Progenitor cell of endocrine pancreas (in vitro differentiated cells): Measurements from ENCODE around the gene HVCN1. TPM values are rescaled to one million over a fixed set of nuclear protein-coding genes. Genes with fewer than 3 reads are reported as not detected.
A peak's percentile ranks its signal among the peaks of the same experiment; 100 is the strongest.

Experiments used
- DNase-seq: peaks from one replicate; pipeline ENCODE4 v3.0.0; 2021; ENCODE audit warnings: low spot score; ENCODE audit not compliant: unreplicated experiment
- H3K27ac Mint-ChIP-seq: 2 replicates; pipeline ENCODE4 v1.8.0; 2021; ENCODE audit warnings: mild to moderate bottlenecking, moderate library complexity, mixed read lengths
- H3K27me3 Mint-ChIP-seq: 2 replicates; pipeline ENCODE4 v1.8.0; 2021; ENCODE audit warnings: mixed read lengths
- H3K36me3 Mint-ChIP-seq: 2 replicates; pipeline ENCODE4 v1.8.0; 2022; ENCODE audit warnings: mixed read lengths; ENCODE audit not compliant: insufficient read depth
- H3K4me1 Mint-ChIP-seq: 2 replicates; pipeline ENCODE4 v1.8.0; 2021; ENCODE audit warnings: low read depth, mixed read lengths
- H3K4me3 Mint-ChIP-seq: 2 replicates; pipeline ENCODE4 v1.8.0; 2021; ENCODE audit warnings: low read depth, mild to moderate bottlenecking, moderate library complexity, mixed read lengths
- H3K9me3 Mint-ChIP-seq: 2 replicates; pipeline ENCODE4 v1.8.0; 2021; ENCODE audit warnings: low read depth, mixed read lengths
- total RNA-seq: library from RNA; stranded (reverse); gene quantifications from 2 replicates; pipeline ENCODE4 v1.2.1, GENCODE V29; 2021
- TF ChIP-seq, protein P1 (sequence below): fragments of 200-600 bp; sonication (generic); IDR thresholded peaks from one replicate; pipeline ENCODE4 v1.5.0; 2021; ENCODE audit warnings: antibody characterized with exemption, mild to moderate bottlenecking; ENCODE audit not compliant: unreplicated experiment

The HVCN1 gene
- total RNA-seq, 1 donor from 2014 or later = 4.2 TPM

DNA sequence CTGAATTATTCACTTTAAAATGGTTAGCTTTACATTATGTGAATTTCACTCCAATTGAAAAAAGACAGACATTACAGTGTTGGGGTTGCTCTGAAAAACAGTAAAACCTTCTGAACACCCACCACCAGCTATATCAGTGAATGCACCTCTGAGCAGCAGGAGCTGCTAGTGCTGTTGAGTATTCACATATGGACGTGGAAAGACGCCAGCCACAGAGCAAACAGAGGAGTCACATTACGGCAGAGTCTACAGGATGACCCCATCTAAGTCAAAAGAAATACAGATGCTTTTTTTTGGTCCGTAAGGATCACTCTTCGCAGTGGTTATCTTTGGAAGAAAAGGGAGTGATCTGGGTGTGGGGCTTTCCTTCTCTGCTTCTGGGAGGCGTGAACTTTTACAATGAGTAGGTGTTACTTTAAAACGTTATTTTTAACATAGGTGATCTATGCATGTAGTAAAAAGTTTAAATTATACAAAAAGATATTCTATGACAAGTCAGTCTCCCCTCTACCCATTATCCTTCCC is 4.5 kb downstream of the HVCN1 start:
- DNase-seq = no peak
- Mint-ChIP-seq H3K36me3 (no peaks in the 10 kb centered on the region), H3K27ac (no peak overlapping the region), H3K9me3 (no peaks in the 10 kb centered on the region), H3K4me1 (peaks cover under 1% of the 10 kb centered on the region), H3K4me3 (no peak overlapping the region), H3K27me3 (peaks cover 23% of the 10 kb centered on the region)
- TF ChIP-seq, protein P1, sequence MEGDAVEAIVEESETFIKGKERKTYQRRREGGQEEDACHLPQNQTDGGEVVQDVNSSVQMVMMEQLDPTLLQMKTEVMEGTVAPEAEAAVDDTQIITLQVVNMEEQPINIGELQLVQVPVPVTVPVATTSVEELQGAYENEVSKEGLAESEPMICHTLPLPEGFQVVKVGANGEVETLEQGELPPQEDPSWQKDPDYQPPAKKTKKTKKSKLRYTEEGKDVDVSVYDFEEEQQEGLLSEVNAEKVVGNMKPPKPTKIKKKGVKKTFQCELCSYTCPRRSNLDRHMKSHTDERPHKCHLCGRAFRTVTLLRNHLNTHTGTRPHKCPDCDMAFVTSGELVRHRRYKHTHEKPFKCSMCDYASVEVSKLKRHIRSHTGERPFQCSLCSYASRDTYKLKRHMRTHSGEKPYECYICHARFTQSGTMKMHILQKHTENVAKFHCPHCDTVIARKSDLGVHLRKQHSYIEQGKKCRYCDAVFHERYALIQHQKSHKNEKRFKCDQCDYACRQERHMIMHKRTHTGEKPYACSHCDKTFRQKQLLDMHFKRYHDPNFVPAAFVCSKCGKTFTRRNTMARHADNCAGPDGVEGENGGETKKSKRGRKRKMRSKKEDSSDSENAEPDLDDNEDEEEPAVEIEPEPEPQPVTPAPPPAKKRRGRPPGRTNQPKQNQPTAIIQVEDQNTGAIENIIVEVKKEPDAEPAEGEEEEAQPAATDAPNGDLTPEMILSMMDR = no peak

DNA sequence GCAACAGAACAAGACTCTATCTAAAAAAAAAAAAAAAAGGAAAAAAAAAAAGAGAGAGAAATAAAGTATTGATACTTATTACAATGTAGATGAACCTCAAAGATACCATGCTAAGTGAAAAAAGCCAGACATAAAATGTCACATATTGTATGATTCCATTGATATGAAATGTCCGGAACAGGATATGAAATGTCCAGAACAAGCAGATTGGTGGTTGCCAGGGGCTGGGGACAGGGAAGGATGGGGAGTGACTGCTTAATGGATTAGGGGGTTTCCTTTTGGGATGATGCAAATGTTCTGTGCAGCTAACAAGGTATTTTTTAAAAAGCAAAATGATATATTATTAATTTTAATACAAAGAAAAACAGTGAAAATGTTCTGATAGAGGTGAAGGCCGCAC is 5.0 kb downstream of the HVCN1 start:
- Mint-ChIP-seq H3K36me3 (no peaks in the 10 kb centered on the region), H3K4me1 (no peaks in the 10 kb centered on the region), H3K4me3 (no peak overlapping the region), H3K27ac (no peak overlapping the region), H3K9me3 (no peaks in the 10 kb centered on the region), H3K27me3 (peaks cover 23% of the 10 kb centered on the region)
- DNase-seq = no peak
- TF ChIP-seq, protein P1 = no peak

DNA sequence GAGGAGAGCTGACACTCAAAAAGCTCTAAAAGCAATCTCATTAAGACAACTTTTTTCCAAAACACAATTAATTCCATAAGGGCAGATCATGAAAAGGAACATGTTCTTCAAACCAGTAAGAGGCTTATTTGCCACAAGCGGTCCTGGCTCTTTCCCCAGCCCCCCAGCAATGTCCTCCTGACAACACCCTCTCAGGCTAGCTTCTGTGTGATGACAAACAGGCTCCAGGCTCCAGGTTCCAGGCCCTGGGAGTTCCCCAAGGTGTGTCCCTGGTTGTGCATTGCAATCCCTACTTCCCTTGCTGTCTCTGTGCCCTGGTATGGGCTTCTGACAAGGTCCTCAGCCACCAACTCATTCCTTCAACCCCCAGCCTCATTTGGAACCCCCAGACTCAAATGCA is 8.9 kb downstream of the HVCN1 start:
- no peaks in the 10 kb centered on the region for H3K4me1 Mint-ChIP-seq
- no peak overlapping the region for H3K4me3 Mint-ChIP-seq
- DNase-seq = no peak
- H3K36me3 Mint-ChIP-seq = no peaks in the 10 kb centered on the region
- no peaks in the 10 kb centered on the region for H3K27me3 Mint-ChIP-seq
- TF ChIP-seq, protein P1 = no peak
- no peak overlapping the region for H3K27ac Mint-ChIP-seq
- no peaks in the 10 kb centered on the region for H3K9me3 Mint-ChIP-seq

DNA sequence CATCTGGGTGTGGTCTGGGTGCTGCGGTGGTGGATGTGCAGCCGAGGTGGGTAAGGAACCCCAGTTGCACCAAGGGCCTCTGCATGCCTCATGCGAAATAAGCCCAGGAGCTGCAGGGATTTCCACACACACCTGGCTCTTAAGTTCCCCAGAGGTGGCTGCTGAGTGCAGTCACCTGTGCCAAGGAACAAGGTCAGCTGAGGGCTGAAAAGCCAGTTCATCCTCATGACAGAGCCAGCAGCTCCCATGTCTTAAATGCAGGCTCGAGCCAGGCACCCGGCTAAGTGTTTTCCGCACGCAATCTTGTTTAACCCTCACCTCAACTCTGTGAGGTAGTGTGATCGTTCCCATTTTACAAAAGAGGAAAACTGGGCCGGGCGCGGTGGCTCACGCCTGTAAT is 9.7 kb downstream of the HVCN1 start:
- no peaks in the 10 kb centered on the region for H3K4me1 Mint-ChIP-seq
- H3K9me3 Mint-ChIP-seq = peaks cover 3% of the 10 kb centered on the region
- DNase-seq = no peak
- H3K4me3 Mint-ChIP-seq = no peak overlapping the region
- peaks cover 1% of the 10 kb centered on the region for H3K36me3 Mint-ChIP-seq
- no peak overlapping the region for H3K27ac Mint-ChIP-seq
- H3K27me3 Mint-ChIP-seq = no peaks in the 10 kb centered on the region
- TF ChIP-seq, protein P1 = no peak

DNA sequence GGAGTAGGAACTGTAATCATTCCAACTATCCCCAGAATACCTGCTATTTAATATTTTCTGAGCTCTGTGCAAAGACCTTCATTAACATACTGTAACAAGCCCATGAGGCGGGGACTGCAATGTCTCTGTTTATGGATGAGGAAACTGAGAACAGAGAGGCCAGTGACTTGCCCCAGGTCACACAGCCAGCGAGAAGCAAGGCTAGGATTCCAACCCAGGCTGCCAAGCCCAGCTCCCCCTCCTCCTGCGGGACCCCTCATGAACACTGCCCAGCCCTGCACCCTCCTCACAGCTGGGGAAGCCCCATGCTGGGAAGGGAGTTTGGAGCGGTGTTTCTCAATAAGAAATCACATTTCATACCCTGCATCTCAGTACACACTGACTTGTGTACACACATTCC is 10.9 kb downstream of the HVCN1 start:
- Mint-ChIP-seq H3K9me3 (peaks cover 3% of the 10 kb centered on the region), H3K4me1 (no peaks in the 10 kb centered on the region), H3K27ac (peak overlapping the region; percentile 73), H3K27me3 (no peaks in the 10 kb centered on the region), H3K4me3 (no peak overlapping the region), H3K36me3 (peaks cover 1% of the 10 kb centered on the region)
- no peak for DNase-seq
- TF ChIP-seq, protein P1 = no peak
